Prostate gland (tissue), 2 donors: ENCODE results near the gene BMP8B.

ENCODE experiments used
- POLR2AphosphoS5 ChIP-seq: sonication (generic); formaldehyde crosslinking; IDR thresholded peaks from one replicate; pipeline ENCODE4 v1.6.1; 2017; ENCODE audit warnings: antibody characterized with exemption
- TF ChIP-seq, protein P1 (sequence below), 4 experiments: fragments of 200-600 bp in 2 of 4; fragments of 450-650 bp in 2 of 4; sonication (generic) in 2 of 4; IDR thresholded peaks; 1 replicate in 3 of 4; 2 replicates in 1 of 4; pipeline ENCODE4 v1.5.1; 2016 to 2019; ENCODE audit warnings: antibody characterized with exemption in 4 of 4, mild to moderate bottlenecking in 2 of 4, moderate library complexity in 2 of 4

DNA sequence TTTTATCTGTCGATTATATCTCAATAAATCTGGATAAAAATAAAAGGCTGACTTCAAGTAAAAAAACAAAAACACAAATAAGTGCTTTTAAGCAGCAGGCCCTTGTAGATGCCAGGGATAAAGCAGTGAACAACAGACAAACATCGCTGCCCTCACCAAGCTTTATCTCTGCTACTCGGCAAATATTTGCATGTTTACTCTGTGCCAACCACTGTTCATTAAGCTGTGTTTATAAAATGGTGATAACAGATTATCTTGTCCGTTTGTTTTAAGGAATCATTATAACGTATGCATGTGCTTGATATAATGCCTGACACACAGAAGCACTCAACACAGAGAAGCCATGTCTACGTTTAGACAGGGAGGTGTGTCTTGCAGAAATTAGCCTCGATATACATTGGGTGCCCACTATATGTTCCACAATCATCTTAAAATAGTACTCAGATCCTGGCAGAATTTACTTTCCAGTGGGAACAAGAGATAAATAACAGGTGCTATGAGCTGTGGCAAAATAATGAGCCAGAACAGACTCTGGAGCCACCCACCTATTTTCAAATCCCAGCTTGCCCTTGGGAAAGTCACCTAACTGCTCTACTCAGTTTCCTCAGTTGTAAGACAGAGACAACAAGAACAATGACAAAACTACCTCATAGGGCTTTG, 47.4 kb upstream of the BMP8B start:
- TF ChIP-seq, protein P1, sequence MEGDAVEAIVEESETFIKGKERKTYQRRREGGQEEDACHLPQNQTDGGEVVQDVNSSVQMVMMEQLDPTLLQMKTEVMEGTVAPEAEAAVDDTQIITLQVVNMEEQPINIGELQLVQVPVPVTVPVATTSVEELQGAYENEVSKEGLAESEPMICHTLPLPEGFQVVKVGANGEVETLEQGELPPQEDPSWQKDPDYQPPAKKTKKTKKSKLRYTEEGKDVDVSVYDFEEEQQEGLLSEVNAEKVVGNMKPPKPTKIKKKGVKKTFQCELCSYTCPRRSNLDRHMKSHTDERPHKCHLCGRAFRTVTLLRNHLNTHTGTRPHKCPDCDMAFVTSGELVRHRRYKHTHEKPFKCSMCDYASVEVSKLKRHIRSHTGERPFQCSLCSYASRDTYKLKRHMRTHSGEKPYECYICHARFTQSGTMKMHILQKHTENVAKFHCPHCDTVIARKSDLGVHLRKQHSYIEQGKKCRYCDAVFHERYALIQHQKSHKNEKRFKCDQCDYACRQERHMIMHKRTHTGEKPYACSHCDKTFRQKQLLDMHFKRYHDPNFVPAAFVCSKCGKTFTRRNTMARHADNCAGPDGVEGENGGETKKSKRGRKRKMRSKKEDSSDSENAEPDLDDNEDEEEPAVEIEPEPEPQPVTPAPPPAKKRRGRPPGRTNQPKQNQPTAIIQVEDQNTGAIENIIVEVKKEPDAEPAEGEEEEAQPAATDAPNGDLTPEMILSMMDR (IDR thresholded peaks at IDR 0.05): no peak
- no peak for TF ChIP-seq POLR2AphosphoS5
